Measurements from ENCODE around the gene SMAD2. TPM values are rescaled to one million over a fixed set of nuclear protein-coding genes. Genes with fewer than 3 reads are reported as not detected.

The SMAD2 gene
- total and polyA plus RNA-seq, 2 of the 8 experiments (the other 6 are each of a cell fraction or from before 2014, with no cell fraction given), result 28.4 to 124 TPM

GRCh38 chr18:47821314-47821713 is 109.1 kb downstream of the SMAD2 start:
- no peak overlapping the region for H3K23ac ChIP-seq (ENCODE audit: insufficient read length)
- no peak overlapping the region for H3K27ac ChIP-seq (ENCODE audit: low read depth, low read length)
- no peak overlapping the region for H2BK20ac ChIP-seq (ENCODE audit: low read length)
- no peak overlapping the region for H2AK5ac ChIP-seq (ENCODE audit: low read depth, low read length)
- H3K9me3 ChIP-seq (ENCODE audit: insufficient read depth in 2 of 2, low read depth in 1 of 2, low read length in 1 of 2), result no peaks in the 10 kb centered on the region
- DNase-seq (ENCODE audit: low read depth in 1 of 2, low spot score in 2 of 2) (no peak), FAIRE-seq (no peak)
- H4K20me1 ChIP-seq (replicated peaks in 1 of 2; ENCODE audit: control insufficient read depth in 1 of 2, insufficient read depth in 2 of 2, low read length in 2 of 2), result no peaks in the 10 kb centered on the region
- no peak overlapping the region for H3K4me3 ChIP-seq (ENCODE audit: extremely low read depth in 1 of 4, insufficient read depth in 2 of 4, low read depth in 3 of 4, low read length in 4 of 4)
- no peaks in the 10 kb centered on the region for H3K23me2 ChIP-seq (ENCODE audit: low read depth, low read length)
- no peak overlapping the region for H4K8ac ChIP-seq (ENCODE audit: extremely low read depth, insufficient read depth, low read length)
- ChIA-PET CTCF (ENCODE audit: partially characterized antibody) (interaction anchor here (1.8 kb wide), 1 partner anchor 18 kb away, joined by 4 read pairs; no protein-coding TSS in a partner anchor), POLR2A (ENCODE audit: partially characterized antibody) (no interaction called here)
- H3K79me1 ChIP-seq (ENCODE audit: low read depth, low read length), result no peaks in the 10 kb centered on the region
- peak overlapping the region; percentile 65 for H4K5ac ChIP-seq (ENCODE audit: insufficient read length, low read depth, low read length)
- no peak overlapping the region for H3K18ac ChIP-seq (ENCODE audit: extremely low read depth, low read length)
- no peak overlapping the region for H4K91ac ChIP-seq (replicated peaks; ENCODE audit: insufficient read length, low read length)
- H3K4me2 ChIP-seq (ENCODE audit: insufficient read depth in 1 of 2, low read depth in 2 of 2, low read length in 2 of 2), result no peak overlapping the region
- H2AFZ ChIP-seq (ENCODE audit: low read length), result no peak overlapping the region
- H3K27me3 ChIP-seq (replicated peaks in 1 of 4; ENCODE audit: control insufficient read depth in 3 of 4, extremely low read depth in 1 of 4, insufficient read depth in 3 of 4, low read length in 3 of 4), result no peaks in the 10 kb centered on the region
- no peak overlapping the region for H3K56ac ChIP-seq (replicated peaks; ENCODE audit: insufficient read length, low read depth, low read length)
- no peak overlapping the region for H2BK12ac ChIP-seq (ENCODE audit: low read depth, low read length)
- no peaks in the 10 kb centered on the region for H3K79me2 ChIP-seq (ENCODE audit: control insufficient read depth in 1 of 2, insufficient read depth in 2 of 2, low read length in 2 of 2)
- no peak overlapping the region for H2BK120ac ChIP-seq (replicated peaks; ENCODE audit: low read depth, low read length)
- no peak overlapping the region for H3K4ac ChIP-seq (replicated peaks; ENCODE audit: insufficient read length, low read depth, low read length)
- H3K9ac ChIP-seq (replicated peaks in 1 of 4; ENCODE audit: extremely low read depth in 1 of 4, low read depth in 3 of 4, low read length in 3 of 4), result no peak overlapping the region
- H3K4me1 ChIP-seq (replicated peaks in 1 of 4; ENCODE audit: control insufficient read depth in 3 of 4, insufficient read depth in 4 of 4, low read length in 3 of 4), result peaks cover 1 to 9% (median 8%) of the 10 kb centered on the region in 4 experiments; a peak in 6 of 7 replicates
- no peak overlapping the region for H3K14ac ChIP-seq (ENCODE audit: insufficient read length)
- TF ChIP-seq MAX (IDR thresholded peaks at IDR 0.05) (no peak), USF2 (IDR thresholded peaks at IDR 0.05; ENCODE audit: low read length) (no peak), CEBPB (IDR thresholded peaks at IDR 0.05; ENCODE audit: low read depth, low read length) (no peak), ASH2L (IDR thresholded peaks at IDR 0.05; ENCODE audit: low read length) (no peak), JUN (IDR thresholded peaks at IDR 0.05; ENCODE audit: low read depth, low read length) (no peak), SIX5 (IDR thresholded peaks at IDR 0.05; ENCODE audit: low read depth, low read length) (no peak), RFX5 (IDR thresholded peaks at IDR 0.05; ENCODE audit: borderline replicate concordance, low read depth, low read length) (no peak)
- H2BK15ac ChIP-seq (ENCODE audit: low read length), result no peak overlapping the region
- 87% methylated on average over 3 of the region's 3 CpGs; no CpG with 5 or more reads in 1 of the 2 experiments for WGBS, 2 experiments (ENCODE audit: extremely low coverage in 1 of 2, insufficient coverage in 1 of 2, insufficient read length in 1 of 2, insufficient replicate concordance in 2 of 2, low coverage in 1 of 2, low lambda C conversion rate in 2 of 2, missing lambda C conversion rate in 1 of 2)
- H2BK5ac ChIP-seq (ENCODE audit: low read depth, low read length), result no peak overlapping the region
- peaks cover 0 to 10% (median 2%) of the 10 kb centered on the region in 4 experiments; a peak in 2 of 8 replicates for H3K36me3 ChIP-seq (ENCODE audit: control insufficient read depth in 2 of 4, insufficient read depth in 4 of 4, low read length in 3 of 4)
